H1 (cell line): ENCODE data around the gene ARSB. TPM values are rescaled to one million over a fixed set of nuclear protein-coding genes. Genes with fewer than 3 reads are reported as not detected.

ENCODE experiments used
- KDM5A ChIP-seq: fragments of 200-600 bp; IDR thresholded peaks from 2 replicates; pipeline ENCODE4 v1.7.1; 2012; ENCODE audit warnings: mild to moderate bottlenecking, low read length, inconsistent platforms, mixed read lengths
- NANOG ChIP-seq: IDR thresholded peaks from 2 replicates; pipeline ENCODE4 v1.6.1; 2011; ENCODE audit warnings: low read length, low read depth, mild to moderate bottlenecking, inconsistent platforms; ENCODE audit not compliant: insufficient read depth, poor library complexity, severe bottlenecking
- PHF8 ChIP-seq: fragments of 200-600 bp; sonication (generic); conservative IDR thresholded peaks from 2 replicates; pipeline ENCODE4 v1.7.1; 2012; ENCODE audit warnings: low read depth, mild to moderate bottlenecking, inconsistent platforms, low read length, moderate library complexity
- POLR2A ChIP-seq, 2 experiments: IDR thresholded peaks; 1 replicate in 1 of 2; 2 replicates in 1 of 2; pipeline ENCODE4 v1.6.1; 2011; ENCODE audit warnings: low read depth in 2 of 2, low read length in 2 of 2, mild to moderate bottlenecking in 2 of 2; ENCODE audit errors: control extremely low read depth in 1 of 2
- SIX5 ChIP-seq: IDR thresholded peaks from 2 replicates; pipeline ENCODE4 v1.6.1; 2011; ENCODE audit warnings: mild to moderate bottlenecking, low read depth, low read length
- SP2 ChIP-seq: IDR thresholded peaks from 2 replicates; pipeline ENCODE4 v1.6.1; 2012; ENCODE audit warnings: mild to moderate bottlenecking, low read length, inconsistent platforms
- TCF12 ChIP-seq: IDR thresholded peaks from 2 replicates; pipeline ENCODE4 v1.6.1; 2011; ENCODE audit warnings: low read depth, mild to moderate bottlenecking, low read length
- TEAD4 ChIP-seq: IDR thresholded peaks from 2 replicates; pipeline ENCODE4 v1.6.1; 2012; ENCODE audit warnings: low read depth, low read length, inconsistent platforms, mixed read lengths
- YY1 ChIP-seq: IDR thresholded peaks from 2 replicates; pipeline ENCODE4 v1.6.1; 2011; ENCODE audit warnings: low read depth, mild to moderate bottlenecking, low read length
- polyA plus RNA-seq, 7 experiments: library from polyadenylated mRNA; depleted of rRNA in 3 of 7; stranded (reverse) in 5 of 7; unstranded in 2 of 7; fragments of >200 nt in 5 of 7; fragments of 200-250 nt in 2 of 7; gene quantifications; 1 replicate in 5 of 7; 2 replicates in 1 of 7; 4 replicates in 1 of 7; pipeline versions ENCODE4 v1.2.1 to v1.2.3, GENCODE V29; 2011 to 2013; ENCODE audit warnings: missing spikeins in 2 of 7, mixed read lengths in 2 of 7
- total RNA-seq: library from RNA; stranded (reverse); fragmentation: NEBNext Ultra II Directional; extraction: Animal tissue kit (Norgen Biotek cat#: 25700); gene quantifications from 2 replicates; pipeline ENCODE4 v1.2.1, GENCODE V29; 2021
- TF ChIP-seq, protein P1 (sequence below): fragments of 300-600 bp; sonication (generic); IDR thresholded peaks from 2 replicates; pipeline ENCODE4 v1.7.1; 2012; ENCODE audit warnings: low read length, moderate library complexity, mild to moderate bottlenecking, inconsistent platforms; ENCODE audit not compliant: insufficient replicate concordance
- TF ChIP-seq, protein P2 (sequence below): IDR thresholded peaks from 2 replicates; pipeline ENCODE4 v1.6.1; 2012; ENCODE audit warnings: inconsistent platforms

The ARSB gene
- total and polyA plus RNA-seq, 2 of the 8 experiments (the other 6 are each of a cell fraction or from before 2014, with no cell fraction given) = 6.4 to 13.9 TPM

DNA sequence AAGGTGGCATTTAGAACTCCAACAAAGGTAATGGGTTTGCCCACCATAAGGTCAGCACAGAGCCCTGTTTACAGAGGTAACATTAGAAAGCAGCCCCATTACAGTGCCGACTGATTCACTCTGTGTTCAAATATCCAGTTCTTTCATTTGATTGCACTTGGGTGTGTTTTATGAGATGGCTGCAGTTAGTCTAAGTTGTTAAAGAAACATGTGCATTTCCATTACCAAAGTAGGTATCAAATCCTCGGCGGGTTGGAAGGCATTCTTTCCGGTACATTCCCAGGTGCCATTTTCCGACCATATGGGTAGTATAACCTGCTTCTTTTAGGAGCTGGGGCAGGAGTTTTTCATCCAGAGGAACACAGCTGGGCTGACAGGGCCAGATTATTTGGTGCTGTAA, 16.3 kb downstream of the ARSB start (continued):
- TF ChIP-seq, protein P1, sequence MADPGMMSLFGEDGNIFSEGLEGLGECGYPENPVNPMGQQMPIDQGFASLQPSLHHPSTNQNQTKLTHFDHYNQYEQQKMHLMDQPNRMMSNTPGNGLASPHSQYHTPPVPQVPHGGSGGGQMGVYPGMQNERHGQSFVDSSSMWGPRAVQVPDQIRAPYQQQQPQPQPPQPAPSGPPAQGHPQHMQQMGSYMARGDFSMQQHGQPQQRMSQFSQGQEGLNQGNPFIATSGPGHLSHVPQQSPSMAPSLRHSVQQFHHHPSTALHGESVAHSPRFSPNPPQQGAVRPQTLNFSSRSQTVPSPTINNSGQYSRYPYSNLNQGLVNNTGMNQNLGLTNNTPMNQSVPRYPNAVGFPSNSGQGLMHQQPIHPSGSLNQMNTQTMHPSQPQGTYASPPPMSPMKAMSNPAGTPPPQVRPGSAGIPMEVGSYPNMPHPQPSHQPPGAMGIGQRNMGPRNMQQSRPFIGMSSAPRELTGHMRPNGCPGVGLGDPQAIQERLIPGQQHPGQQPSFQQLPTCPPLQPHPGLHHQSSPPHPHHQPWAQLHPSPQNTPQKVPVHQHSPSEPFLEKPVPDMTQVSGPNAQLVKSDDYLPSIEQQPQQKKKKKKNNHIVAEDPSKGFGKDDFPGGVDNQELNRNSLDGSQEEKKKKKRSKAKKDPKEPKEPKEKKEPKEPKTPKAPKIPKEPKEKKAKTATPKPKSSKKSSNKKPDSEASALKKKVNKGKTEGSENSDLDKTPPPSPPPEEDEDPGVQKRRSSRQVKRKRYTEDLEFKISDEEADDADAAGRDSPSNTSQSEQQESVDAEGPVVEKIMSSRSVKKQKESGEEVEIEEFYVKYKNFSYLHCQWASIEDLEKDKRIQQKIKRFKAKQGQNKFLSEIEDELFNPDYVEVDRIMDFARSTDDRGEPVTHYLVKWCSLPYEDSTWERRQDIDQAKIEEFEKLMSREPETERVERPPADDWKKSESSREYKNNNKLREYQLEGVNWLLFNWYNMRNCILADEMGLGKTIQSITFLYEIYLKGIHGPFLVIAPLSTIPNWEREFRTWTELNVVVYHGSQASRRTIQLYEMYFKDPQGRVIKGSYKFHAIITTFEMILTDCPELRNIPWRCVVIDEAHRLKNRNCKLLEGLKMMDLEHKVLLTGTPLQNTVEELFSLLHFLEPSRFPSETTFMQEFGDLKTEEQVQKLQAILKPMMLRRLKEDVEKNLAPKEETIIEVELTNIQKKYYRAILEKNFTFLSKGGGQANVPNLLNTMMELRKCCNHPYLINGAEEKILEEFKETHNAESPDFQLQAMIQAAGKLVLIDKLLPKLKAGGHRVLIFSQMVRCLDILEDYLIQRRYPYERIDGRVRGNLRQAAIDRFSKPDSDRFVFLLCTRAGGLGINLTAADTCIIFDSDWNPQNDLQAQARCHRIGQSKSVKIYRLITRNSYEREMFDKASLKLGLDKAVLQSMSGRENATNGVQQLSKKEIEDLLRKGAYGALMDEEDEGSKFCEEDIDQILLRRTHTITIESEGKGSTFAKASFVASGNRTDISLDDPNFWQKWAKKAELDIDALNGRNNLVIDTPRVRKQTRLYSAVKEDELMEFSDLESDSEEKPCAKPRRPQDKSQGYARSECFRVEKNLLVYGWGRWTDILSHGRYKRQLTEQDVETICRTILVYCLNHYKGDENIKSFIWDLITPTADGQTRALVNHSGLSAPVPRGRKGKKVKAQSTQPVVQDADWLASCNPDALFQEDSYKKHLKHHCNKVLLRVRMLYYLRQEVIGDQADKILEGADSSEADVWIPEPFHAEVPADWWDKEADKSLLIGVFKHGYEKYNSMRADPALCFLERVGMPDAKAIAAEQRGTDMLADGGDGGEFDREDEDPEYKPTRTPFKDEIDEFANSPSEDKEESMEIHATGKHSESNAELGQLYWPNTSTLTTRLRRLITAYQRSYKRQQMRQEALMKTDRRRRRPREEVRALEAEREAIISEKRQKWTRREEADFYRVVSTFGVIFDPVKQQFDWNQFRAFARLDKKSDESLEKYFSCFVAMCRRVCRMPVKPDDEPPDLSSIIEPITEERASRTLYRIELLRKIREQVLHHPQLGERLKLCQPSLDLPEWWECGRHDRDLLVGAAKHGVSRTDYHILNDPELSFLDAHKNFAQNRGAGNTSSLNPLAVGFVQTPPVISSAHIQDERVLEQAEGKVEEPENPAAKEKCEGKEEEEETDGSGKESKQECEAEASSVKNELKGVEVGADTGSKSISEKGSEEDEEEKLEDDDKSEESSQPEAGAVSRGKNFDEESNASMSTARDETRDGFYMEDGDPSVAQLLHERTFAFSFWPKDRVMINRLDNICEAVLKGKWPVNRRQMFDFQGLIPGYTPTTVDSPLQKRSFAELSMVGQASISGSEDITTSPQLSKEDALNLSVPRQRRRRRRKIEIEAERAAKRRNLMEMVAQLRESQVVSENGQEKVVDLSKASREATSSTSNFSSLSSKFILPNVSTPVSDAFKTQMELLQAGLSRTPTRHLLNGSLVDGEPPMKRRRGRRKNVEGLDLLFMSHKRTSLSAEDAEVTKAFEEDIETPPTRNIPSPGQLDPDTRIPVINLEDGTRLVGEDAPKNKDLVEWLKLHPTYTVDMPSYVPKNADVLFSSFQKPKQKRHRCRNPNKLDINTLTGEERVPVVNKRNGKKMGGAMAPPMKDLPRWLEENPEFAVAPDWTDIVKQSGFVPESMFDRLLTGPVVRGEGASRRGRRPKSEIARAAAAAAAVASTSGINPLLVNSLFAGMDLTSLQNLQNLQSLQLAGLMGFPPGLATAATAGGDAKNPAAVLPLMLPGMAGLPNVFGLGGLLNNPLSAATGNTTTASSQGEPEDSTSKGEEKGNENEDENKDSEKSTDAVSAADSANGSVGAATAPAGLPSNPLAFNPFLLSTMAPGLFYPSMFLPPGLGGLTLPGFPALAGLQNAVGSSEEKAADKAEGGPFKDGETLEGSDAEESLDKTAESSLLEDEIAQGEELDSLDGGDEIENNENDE = no peak
- TF ChIP-seq PHF8 = no peak
- TF ChIP-seq SP2 = no peak
- TF ChIP-seq KDM5A = no peak
- TF ChIP-seq POLR2A (IDR thresholded peaks at IDR 0.05; ENCODE audit: control extremely low read depth in 1 of 2, low read depth in 2 of 2, low read length in 2 of 2) = no peak
- TF ChIP-seq, protein P2, sequence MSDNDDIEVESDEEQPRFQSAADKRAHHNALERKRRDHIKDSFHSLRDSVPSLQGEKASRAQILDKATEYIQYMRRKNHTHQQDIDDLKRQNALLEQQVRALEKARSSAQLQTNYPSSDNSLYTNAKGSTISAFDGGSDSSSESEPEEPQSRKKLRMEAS = no peak
- TF ChIP-seq YY1 = no peak
- TF ChIP-seq SIX5 = no peak
- no peak for TF ChIP-seq TCF12
- TF ChIP-seq TEAD4 = no peak
- no peak for TF ChIP-seq NANOG
